HepG2 (cell line): ENCODE results near the gene PRICKLE3. TPM values are rescaled to one million over a fixed set of nuclear protein-coding genes. Genes with fewer than 3 reads are reported as not detected.

Experiments
- ATAC-seq: fragments of 200-7000 bp; cut with Tn5 transposase; 3 replicates; pipeline ENCODE4 v1.9.1; 2020; ENCODE audit warnings: mild to moderate bottlenecking, moderate library complexity
- BruUV-seq: library from RNA; stranded (reverse); fragments of 400-500 nt; replicated peaks from 2 replicates; lab custom pipeline; 2021; lab: Mats Ljungman, UMichigan
- CTCF ChIA-PET: fragments of 300-600 bp; formaldehyde crosslinking; extraction: SDS; loops from one replicate; lab custom pipeline; 2021; ENCODE audit warnings: low total read pairs, inconsistent platforms, low intra/inter-chr PET ratio; lab: Yijun Ruan, JAX
- POLR2A ChIA-PET: fragments of 350-600 bp; sonication (Branson Sonifier 250); formaldehyde crosslinking; loops from one replicate; lab custom pipeline; 2020; ENCODE audit warnings: antibody characterized with exemption, inconsistent platforms; lab: Yijun Ruan, JAX
- DNase-seq: peaks from one replicate; pipeline ENCODE4 v3.0.0-alpha.2; 2015; ENCODE audit warnings: low spot score
- FAIRE-seq: peaks from 3 replicates; lab custom pipeline; 2011; peaks lifted over from hg19 to GRCh38; lab: Jason Lieb, UNC
- H2AFZ ChIP-seq: one replicate; pipeline ENCODE4 v1.6.1; 2011; ENCODE audit warnings: low read length, inconsistent platforms
- H3K27ac ChIP-seq: fragments of 300-600 bp; 3 replicates; pipeline ENCODE4 v1.8.0; 2011; ENCODE audit warnings: mixed run types, mild to moderate bottlenecking, mixed read lengths, low read length, inconsistent platforms; ENCODE audit not compliant: insufficient read depth; ENCODE audit errors: extremely low read length
- H3K27me3 ChIP-seq, 2 experiments: fragments of 200-600 bp in 1 of 2; 2 replicates in 1 of 2; 3 replicates in 1 of 2; pipeline versions ENCODE4 v1.6.0 to v1.8.0; 2011; ENCODE audit warnings: low read length in 2 of 2, mild to moderate bottlenecking in 2 of 2, moderate library complexity in 2 of 2, inconsistent platforms in 1 of 2; ENCODE audit not compliant: insufficient read depth in 2 of 2, control insufficient read depth in 1 of 2
- H3K36me3 ChIP-seq, 2 experiments: fragments of 200-600 bp in 1 of 2; replicated peaks in 1 of 2; 2 replicates in 1 of 2; 3 replicates in 1 of 2; pipeline versions ENCODE4 v1.5.1 to v1.8.0; 2011; ENCODE audit warnings: low read length in 2 of 2, inconsistent platforms in 1 of 2; ENCODE audit not compliant: insufficient read depth in 2 of 2, control insufficient read depth in 1 of 2
- H3K4me1 ChIP-seq: 2 replicates; pipeline ENCODE4 v1.5.1; 2012; ENCODE audit warnings: low read length, inconsistent platforms; ENCODE audit not compliant: insufficient read depth
- H3K4me2 ChIP-seq: 2 replicates; pipeline ENCODE4 v1.6.0; 2011; ENCODE audit warnings: low read depth, low read length, inconsistent platforms
- H3K4me3 ChIP-seq, 3 experiments: fragments of 200-600 bp in 1 of 3; sonication (generic), shearing (Covaris generic) in 1 of 3; replicated peaks in 1 of 3; 2 replicates each; pipeline ENCODE4 v1.5.1; 2011 to 2016; ENCODE audit warnings: low read length in 3 of 3, inconsistent platforms in 2 of 3, low read depth in 2 of 3, mild to moderate bottlenecking in 2 of 3, control low read depth in 1 of 3, mixed read lengths in 1 of 3; ENCODE audit not compliant: insufficient read depth in 1 of 3
- H3K79me2 ChIP-seq: one replicate; pipeline ENCODE4 v1.6.1; 2011; ENCODE audit warnings: low read length, inconsistent platforms; ENCODE audit not compliant: insufficient read depth
- H3K9ac ChIP-seq: 2 replicates; pipeline ENCODE4 v1.6.0; 2011; ENCODE audit warnings: mild to moderate bottlenecking, low read depth, low read length, inconsistent platforms; ENCODE audit not compliant: insufficient read depth
- H3K9me3 ChIP-seq: 2 replicates; pipeline ENCODE4 v1.5.1; 2012; ENCODE audit warnings: mild to moderate bottlenecking, low read length
- H4K20me1 ChIP-seq: 2 replicates; pipeline ENCODE4 v1.6.0; 2011; ENCODE audit warnings: inconsistent platforms, mild to moderate bottlenecking, low read length, moderate library complexity; ENCODE audit not compliant: insufficient read depth
- FOXJ3 ChIP-seq: sonication (generic); formaldehyde crosslinking; IDR thresholded peaks from 2 replicates; pipeline ENCODE4 v1.4.0; 2020; ENCODE audit warnings: missing genetic modification reagents, mild to moderate bottlenecking, borderline replicate concordance
- RAD21 ChIP-seq: fragments of 450-650 bp; formaldehyde crosslinking; IDR thresholded peaks from 2 replicates; pipeline ENCODE4 v1.5.0; 2020; ENCODE audit warnings: mild to moderate bottlenecking
- RARG ChIP-seq: sonication (generic); formaldehyde crosslinking; IDR thresholded peaks from 2 replicates; pipeline ENCODE4 v1.4.0; 2020; ENCODE audit warnings: low read depth, mild to moderate bottlenecking, missing genetic modification reagents
- TFDP2 ChIP-seq: sonication (generic); formaldehyde crosslinking; IDR thresholded peaks from 2 replicates; pipeline ENCODE4 v1.4.0; 2020; ENCODE audit warnings: missing genetic modification reagents
- TRAFD1 ChIP-seq: sonication (generic); formaldehyde crosslinking; IDR thresholded peaks from 2 replicates; pipeline ENCODE4 v1.5.1; 2020; ENCODE audit warnings: missing genetic modification reagents, mild to moderate bottlenecking, borderline replicate concordance
- ZNF556 ChIP-seq: sonication (generic); formaldehyde crosslinking; IDR thresholded peaks from 2 replicates; pipeline ENCODE4 v1.4.0; 2020; ENCODE audit warnings: mild to moderate bottlenecking, missing genetic modification reagents, borderline replicate concordance
- ZNF589 ChIP-seq: sonication (generic); formaldehyde crosslinking; conservative IDR thresholded peaks from 2 replicates; pipeline ENCODE4 v1.8.0; 2022; ENCODE audit warnings: mild to moderate bottlenecking, moderate library complexity, missing genetic modification reagents
- WGBS: methylation state at CpG from one replicate; pipeline ENCODE4 v1.1.6; 2017; ENCODE audit warnings: low lambda C conversion rate; 5-methylcytosine and 5-hydroxymethylcytosine counted together
- in situ Hi-C: cut with HindIII; loops from 2 replicates; pipeline ENCODE4 v1.10.0; 2017; ENCODE audit warnings: low pct_unique_long_range_greater_than_20kb; ENCODE audit not compliant: extremely low pct_ligation_motif_present
- intact Hi-C: fragments of 100-400 bp; cut with micrococcal nuclease; formaldehyde crosslinking; loops from one replicate; pipeline ENCODE4 v1.10.0; 2022; ENCODE audit not compliant: unreplicated experiment
- polyA plus RNA-seq, 8 experiments: library from polyadenylated mRNA; depleted of rRNA in 3 of 8; stranded (reverse) in 7 of 8; unstranded in 1 of 8; fragments of >200 nt; fragmentation: Illumina TruSeq in 4 of 8; extraction: Trizol in 4 of 8; gene quantifications; 2 replicates each; pipeline versions ENCODE4 v1.2.1 to v1.2.3, GENCODE V29; 2011 to 2016; ENCODE audit warnings: low read depth in 4 of 8, missing spikeins in 1 of 8, mixed read lengths in 1 of 8; ENCODE audit not compliant: insufficient read depth in 1 of 8
- total RNA-seq, 5 experiments: library from RNA; depleted of rRNA; stranded (reverse); fragments of >200 nt; fragmentation: Illumina TruSeq; extraction: Trizol; gene quantifications; 2 replicates each; pipeline ENCODE4 v1.2.3, GENCODE V29; 2016; ENCODE audit warnings: low read depth in 1 of 5
- TF ChIP-seq, protein P1 (sequence below): sonication (generic); formaldehyde crosslinking; conservative IDR thresholded peaks from 2 replicates; pipeline ENCODE4 v1.4.0; 2020; ENCODE audit warnings: missing genetic modification reagents
- TF ChIP-seq, protein P2 (sequence below): sonication (generic); IDR thresholded peaks from 2 replicates; pipeline ENCODE4 v1.6.1; 2016; ENCODE audit warnings: low read depth, borderline replicate concordance
- TF ChIP-seq, protein P3 (sequence below): sonication (generic); formaldehyde crosslinking; IDR thresholded peaks from 2 replicates; pipeline ENCODE4 v1.4.0; 2020; ENCODE audit warnings: missing genetic modification reagents, borderline replicate concordance

PRICKLE3 gene
- total and polyA plus RNA-seq, 2 of the 13 experiments (the other 11 are each of a cell fraction or from before 2014, with no cell fraction given) = 2.6 TPM

GRCh38 chrX:49227726-49228125 is 41.6 kb upstream of the PRICKLE3 start (continued):
- TF ChIP-seq, protein P1, sequence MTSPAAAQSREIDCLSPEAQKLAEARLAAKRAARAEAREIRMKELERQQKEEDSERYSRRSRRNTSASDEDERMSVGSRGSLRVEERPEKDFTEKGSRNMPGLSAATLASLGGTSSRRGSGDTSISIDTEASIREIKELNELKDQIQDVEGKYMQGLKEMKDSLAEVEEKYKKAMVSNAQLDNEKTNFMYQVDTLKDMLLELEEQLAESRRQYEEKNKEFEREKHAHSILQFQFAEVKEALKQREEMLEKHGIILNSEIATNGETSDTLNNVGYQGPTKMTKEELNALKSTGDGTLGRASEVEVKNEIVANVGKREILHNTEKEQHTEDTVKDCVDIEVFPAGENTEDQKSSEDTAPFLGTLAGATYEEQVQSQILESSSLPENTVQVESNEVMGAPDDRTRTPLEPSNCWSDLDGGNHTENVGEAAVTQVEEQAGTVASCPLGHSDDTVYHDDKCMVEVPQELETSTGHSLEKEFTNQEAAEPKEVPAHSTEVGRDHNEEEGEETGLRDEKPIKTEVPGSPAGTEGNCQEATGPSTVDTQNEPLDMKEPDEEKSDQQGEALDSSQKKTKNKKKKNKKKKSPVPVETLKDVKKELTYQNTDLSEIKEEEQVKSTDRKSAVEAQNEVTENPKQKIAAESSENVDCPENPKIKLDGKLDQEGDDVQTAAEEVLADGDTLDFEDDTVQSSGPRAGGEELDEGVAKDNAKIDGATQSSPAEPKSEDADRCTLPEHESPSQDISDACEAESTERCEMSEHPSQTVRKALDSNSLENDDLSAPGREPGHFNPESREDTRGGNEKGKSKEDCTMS (CRISPR knock-in tag) = no peak
- no peak for TF ChIP-seq RAD21 (CRISPR knock-in tag)

GRCh38 chrX:49226946-49227345 is 40.8 kb upstream of the PRICKLE3 start:
- Histone ChIP-seq H3K4me1 (no peaks in the 10 kb centered on the region), H3K79me2 (no peaks in the 10 kb centered on the region), H3K36me3 (no peaks in the 10 kb centered on the region), H3K27me3 (0 out of 5 replicates have a peak, but pooled peaks cover 0 to 1% of the 10 kb centered on the region in 2 experiments), H3K4me2 (no peak overlapping the region), H3K27ac (no peak overlapping the region), H3K4me3 (no peak overlapping the region), H3K9me3 (no peaks in the 10 kb centered on the region), H3K9ac (no peak overlapping the region), H2AFZ (no peak overlapping the region), H4K20me1 (no peaks in the 10 kb centered on the region)
- ATAC-seq (no peak), FAIRE-seq (no peak), DNase-seq (no peak)
- intact Hi-C loops = no loop called here
- ChIA-PET CTCF (no interaction called here), POLR2A (interaction anchor here (1.2 kb wide), 1 partner anchor 36 kb away, joined by 3 read pairs; no protein-coding TSS in a partner anchor)
- in situ Hi-C loops = no loop called here
- 98% methylated on average over 5 of the region's 9 CpGs for WGBS
- no TSS peak for BruUV-seq
- TF ChIP-seq, protein P2, sequence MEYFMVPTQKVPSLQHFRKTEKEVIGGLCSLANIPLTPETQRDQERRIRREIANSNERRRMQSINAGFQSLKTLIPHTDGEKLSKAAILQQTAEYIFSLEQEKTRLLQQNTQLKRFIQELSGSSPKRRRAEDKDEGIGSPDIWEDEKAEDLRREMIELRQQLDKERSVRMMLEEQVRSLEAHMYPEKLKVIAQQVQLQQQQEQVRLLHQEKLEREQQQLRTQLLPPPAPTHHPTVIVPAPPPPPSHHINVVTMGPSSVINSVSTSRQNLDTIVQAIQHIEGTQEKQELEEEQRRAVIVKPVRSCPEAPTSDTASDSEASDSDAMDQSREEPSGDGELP = no peak
- TF ChIP-seq ZNF589 (CRISPR knock-in tag) = no peak
- no peak for TF ChIP-seq TRAFD1 (CRISPR knock-in tag)
- no peak for TF ChIP-seq FOXJ3 (CRISPR knock-in tag)
- TF ChIP-seq RARG (CRISPR knock-in tag) = no peak
- no peak for TF ChIP-seq TFDP2 (CRISPR knock-in tag)
- TF ChIP-seq, protein P3, sequence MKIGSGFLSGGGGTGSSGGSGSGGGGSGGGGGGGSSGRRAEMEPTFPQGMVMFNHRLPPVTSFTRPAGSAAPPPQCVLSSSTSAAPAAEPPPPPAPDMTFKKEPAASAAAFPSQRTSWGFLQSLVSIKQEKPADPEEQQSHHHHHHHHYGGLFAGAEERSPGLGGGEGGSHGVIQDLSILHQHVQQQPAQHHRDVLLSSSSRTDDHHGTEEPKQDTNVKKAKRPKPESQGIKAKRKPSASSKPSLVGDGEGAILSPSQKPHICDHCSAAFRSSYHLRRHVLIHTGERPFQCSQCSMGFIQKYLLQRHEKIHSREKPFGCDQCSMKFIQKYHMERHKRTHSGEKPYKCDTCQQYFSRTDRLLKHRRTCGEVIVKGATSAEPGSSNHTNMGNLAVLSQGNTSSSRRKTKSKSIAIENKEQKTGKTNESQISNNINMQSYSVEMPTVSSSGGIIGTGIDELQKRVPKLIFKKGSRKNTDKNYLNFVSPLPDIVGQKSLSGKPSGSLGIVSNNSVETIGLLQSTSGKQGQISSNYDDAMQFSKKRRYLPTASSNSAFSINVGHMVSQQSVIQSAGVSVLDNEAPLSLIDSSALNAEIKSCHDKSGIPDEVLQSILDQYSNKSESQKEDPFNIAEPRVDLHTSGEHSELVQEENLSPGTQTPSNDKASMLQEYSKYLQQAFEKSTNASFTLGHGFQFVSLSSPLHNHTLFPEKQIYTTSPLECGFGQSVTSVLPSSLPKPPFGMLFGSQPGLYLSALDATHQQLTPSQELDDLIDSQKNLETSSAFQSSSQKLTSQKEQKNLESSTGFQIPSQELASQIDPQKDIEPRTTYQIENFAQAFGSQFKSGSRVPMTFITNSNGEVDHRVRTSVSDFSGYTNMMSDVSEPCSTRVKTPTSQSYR (CRISPR knock-in tag) = no peak
- TF ChIP-seq ZNF556 (CRISPR knock-in tag) = no peak
